ENCODE measurements around the gene SIGLEC1. TPM values are rescaled to one million over a fixed set of nuclear protein-coding genes. Genes with fewer than 3 reads are reported as not detected.
A peak's percentile ranks its signal among the peaks of the same experiment; 100 is the strongest.

Gene SIGLEC1
- total RNA-seq, 1 experiment from 2014 or later: not detected

- H3K79me2 ChIP-seq (ENCODE audit: low read length): no peaks in the 10 kb centered on the region
- H4K20me1 ChIP-seq (ENCODE audit: low read length): no peaks in the 10 kb centered on the region
- H3K27ac ChIP-seq (ENCODE audit: low read length): no peak overlapping the region
- no peaks in the 10 kb centered on the region for H3K9me2 ChIP-seq (replicated peaks; ENCODE audit: low read length)
- ChIA-PET POLR2A (ENCODE audit: unreplicated experiment) (no interaction called here), CTCF (no interaction called here)
- TF ChIP-seq EZH2phosphoT487 (IDR thresholded peaks at IDR 0.05; ENCODE audit: borderline replicate concordance, low read length): no peak
- TF ChIP-seq EZH2 (IDR thresholded peaks at IDR 0.05; ENCODE audit: low read length, unreplicated experiment): no peak
- TF ChIP-seq CTCF (conservative IDR thresholded peaks at IDR 0.05; ENCODE audit: low read depth, low read length): no peak
- H3K4me3 ChIP-seq (ENCODE audit: low read length): no peak overlapping the region
- no peak overlapping the region for H3K9ac ChIP-seq (ENCODE audit: low read length)
- peaks cover 38% of the 10 kb centered on the region for H3K27me3 ChIP-seq (ENCODE audit: low read length)
- H3K9me3 ChIP-seq (ENCODE audit: low read length): no peaks in the 10 kb centered on the region
- intact Hi-C loops (cut with micrococcal nuclease): no loop called here
- H2AFZ ChIP-seq (ENCODE audit: low read length): no peak overlapping the region
- BruUV-seq (replicated peaks): no TSS peak
- H3K4me1 ChIP-seq (ENCODE audit: insufficient read depth, low read length): no peaks in the 10 kb centered on the region
- peak; percentile 17 for DNase-seq
- no peaks in the 10 kb centered on the region for H3K36me3 ChIP-seq (ENCODE audit: low read depth, low read length)
- no peaks in the 10 kb centered on the region for H3F3A ChIP-seq (ENCODE audit: low read length, unreplicated experiment)
- ATAC-seq: peak; percentile 27
- H3K4me2 ChIP-seq (ENCODE audit: low read length): no peak overlapping the region
Measured at GRCh38 chr20:3670511-3670910, 41.9 kb downstream of the SIGLEC1 start.

- intact Hi-C loops (cut with micrococcal nuclease): no loop called here
- DNase-seq (no peak), ATAC-seq (no peak)
- H3K79me2 ChIP-seq (ENCODE audit: low read length): no peaks in the 10 kb centered on the region
- H3F3A ChIP-seq (ENCODE audit: low read length, unreplicated experiment): no peaks in the 10 kb centered on the region
- no TSS peak for BruUV-seq (replicated peaks)
- no peaks in the 10 kb centered on the region for H4K20me1 ChIP-seq (ENCODE audit: low read length)
- no peak overlapping the region for H3K9ac ChIP-seq (ENCODE audit: low read length)
- H3K4me1 ChIP-seq (ENCODE audit: insufficient read depth, low read length): no peaks in the 10 kb centered on the region
- no peak for TF ChIP-seq EZH2 (IDR thresholded peaks at IDR 0.05; ENCODE audit: low read length, unreplicated experiment)
- TF ChIP-seq CTCF (conservative IDR thresholded peaks at IDR 0.05; ENCODE audit: low read depth, low read length): no peak
- TF ChIP-seq EZH2phosphoT487 (IDR thresholded peaks at IDR 0.05; ENCODE audit: borderline replicate concordance, low read length): no peak
- H3K9me2 ChIP-seq (replicated peaks; ENCODE audit: low read length): no peaks in the 10 kb centered on the region
- no peaks in the 10 kb centered on the region for H3K36me3 ChIP-seq (ENCODE audit: low read depth, low read length)
- H3K4me2 ChIP-seq (ENCODE audit: low read length): no peak overlapping the region
- H2AFZ ChIP-seq (ENCODE audit: low read length): no peak overlapping the region
- peaks cover 32% of the 10 kb centered on the region for H3K27me3 ChIP-seq (ENCODE audit: low read length)
- H3K27ac ChIP-seq (ENCODE audit: low read length): no peak overlapping the region
- CTCF ChIA-PET: no interaction called here
- no peaks in the 10 kb centered on the region for H3K9me3 ChIP-seq (ENCODE audit: low read length)
- H3K4me3 ChIP-seq (ENCODE audit: low read length): no peak overlapping the region
- POLR2A ChIA-PET (ENCODE audit: unreplicated experiment): no interaction called here
Measured at GRCh38 chr20:3669710-3670367, 42.6 kb downstream of the SIGLEC1 start.

GRCh38 chr20:3667434-3668037 lies 44.9 kb downstream of the SIGLEC1 start:
- no peaks in the 10 kb centered on the region for H3K36me3 ChIP-seq (ENCODE audit: low read depth, low read length)
- H3K4me2 ChIP-seq (ENCODE audit: low read length): no peak overlapping the region
- BruUV-seq (replicated peaks): no TSS peak
- no peak overlapping the region for H3K9ac ChIP-seq (ENCODE audit: low read length)
- CTCF ChIA-PET: no interaction called here
- H3F3A ChIP-seq (ENCODE audit: low read length, unreplicated experiment): no peaks in the 10 kb centered on the region
- POLR2A ChIA-PET (ENCODE audit: unreplicated experiment): no interaction called here
- TF ChIP-seq CTCF (conservative IDR thresholded peaks at IDR 0.05; ENCODE audit: low read depth, low read length) (no peak), EZH2phosphoT487 (IDR thresholded peaks at IDR 0.05; ENCODE audit: borderline replicate concordance, low read length) (no peak), EZH2 (IDR thresholded peaks at IDR 0.05; ENCODE audit: low read length, unreplicated experiment) (no peak)
- DNase-seq (no peak), ATAC-seq (no peak)
- no peaks in the 10 kb centered on the region for H3K4me1 ChIP-seq (ENCODE audit: insufficient read depth, low read length)
- H3K27ac ChIP-seq (ENCODE audit: low read length): no peak overlapping the region
- peaks cover 12% of the 10 kb centered on the region for H3K27me3 ChIP-seq (ENCODE audit: low read length)
- no peaks in the 10 kb centered on the region for H3K9me2 ChIP-seq (replicated peaks; ENCODE audit: low read length)
- H3K9me3 ChIP-seq (ENCODE audit: low read length): no peaks in the 10 kb centered on the region
- intact Hi-C loops (cut with micrococcal nuclease): no loop called here
- H4K20me1 ChIP-seq (ENCODE audit: low read length): no peaks in the 10 kb centered on the region
- no peak overlapping the region for H3K4me3 ChIP-seq (ENCODE audit: low read length)
- no peak overlapping the region for H2AFZ ChIP-seq (ENCODE audit: low read length)
- no peaks in the 10 kb centered on the region for H3K79me2 ChIP-seq (ENCODE audit: low read length)
